RKO (cell line): ENCODE measurements around the gene FUT6.
A peak's percentile ranks its signal among the peaks of the same experiment; 100 is the strongest.

ENCODE experiments used
- DNase-seq: peaks from one replicate; pipeline ENCODE4 v3.0.0-alpha.2; 2016; ENCODE audit warnings: low spot score

Gene FUT6

GRCh38 chr19:5804516-5805461 is 34.7 kb downstream of the FUT6 start, which contains the start of gene NRTN:
Gene NRTN, plus strand, starts transcription at chr19:5805067. Its CDS starts 19,099 bp downstream, at chr19:5824166.
- peak; percentile 30 for DNase-seq

GRCh38 chr19:5803752-5804515 is 35.6 kb downstream of the FUT6 start:
- DNase-seq = peak; percentile 91

- DNase-seq = peak; percentile 51
Observed at GRCh38 chr19:5803441-5803751, 36.1 kb downstream of the FUT6 start.

GRCh38 chr19:5801796-5802619 is 37.5 kb downstream of the FUT6 start:
- no peak for DNase-seq

GRCh38 chr19:5800361-5801270 is 38.9 kb downstream of the FUT6 start:
- DNase-seq = no peak

GRCh38 chr19:5799247-5800241 is 40.0 kb downstream of the FUT6 start:
- no peak for DNase-seq

- DNase-seq = no peak
Observed at GRCh38 chr19:5798244-5798643, 41.3 kb downstream of the FUT6 start.

- DNase-seq = no peak
Observed at GRCh38 chr19:5795382-5795919, 44.1 kb downstream of the FUT6 start.

- DNase-seq = no peak
Observed at GRCh38 chr19:5793188-5793587, 46.3 kb downstream of the FUT6 start.

GRCh38 chr19:5792224-5792623 is 47.3 kb downstream of the FUT6 start:
- DNase-seq = no peak

GRCh38 chr19:5790559-5791520 is 48.7 kb downstream of the FUT6 start, which contains the start of gene DUS3L:
Gene DUS3L, minus strand, starts transcription at chr19:5791163. Its CDS starts 22 bp downstream, at chr19:5791141.
- peak; percentile 98 for DNase-seq

GRCh38 chr19:5789886-5790558 is 49.5 kb downstream of the FUT6 start:
- DNase-seq = no peak

- DNase-seq = no peak
Observed at GRCh38 chr19:5789351-5789761, 50.1 kb downstream of the FUT6 start.

- no peak for DNase-seq
Observed at GRCh38 chr19:5788422-5788821, 51.1 kb downstream of the FUT6 start.

GRCh38 chr19:5787409-5788182 is 51.9 kb downstream of the FUT6 start:
- no peak for DNase-seq

- DNase-seq = no peak
Observed at GRCh38 chr19:5786593-5787408, 52.7 kb downstream of the FUT6 start.
